WTC11 (cell line): ENCODE data around the gene QPCTL. TPM values are rescaled to one million over a fixed set of nuclear protein-coding genes. Genes with fewer than 3 reads are reported as not detected.

Experiments used
- microRNA-seq: library from miRNA; unstranded; fragments of <30 nt; microRNA quantifications from one replicate; pipeline ENCODE4 v1.2.0, GENCODE V29; 2022; ENCODE audit warnings: borderline number of aligned reads
- total RNA-seq: library from RNA; stranded (reverse); gene quantifications from 3 replicates; pipeline ENCODE4 v1.2.3, GENCODE V29; 2021

QPCTL gene
- total RNA-seq, 1 experiment from 2014 or later, result 33.3 TPM

Small RNA genes lying within 50 kb of the gene (microRNA-seq; reads per million reads assigned to microRNA genes)
- gene MIR642A (not detected), gene MIR642B (not detected)

Other genes with a start within 250 kb of the QPCTL start
- 2.3 to 7.2 TPM (median 5.4 TPM) in 3 replicates for gene FOSB, start 224.7 kb upstream of the QPCTL start, total RNA-seq
- gene RTN2, start 195.6 kb upstream of the QPCTL start, total RNA-seq, result 25.1 to 27.8 TPM (median 27.4 TPM) in 3 replicates
- 10.3 to 15.1 TPM (median 14.2 TPM) in 3 replicates for gene PPM1N, start 194.2 kb upstream of the QPCTL start, total RNA-seq
- gene VASP, start 185.2 kb upstream of the QPCTL start, total RNA-seq, result 143 to 146 TPM (median 144 TPM) in 3 replicates
- 10.1 to 16.1 TPM (median 14.9 TPM) in 3 replicates for gene OPA3, start 107.9 kb upstream of the QPCTL start, total RNA-seq
- 0.11 to 0.48 TPM (median 0.44 TPM) in 3 replicates for gene GPR4, start 90.5 kb upstream of the QPCTL start, total RNA-seq
- gene EML2, start 53.3 kb upstream of the QPCTL start, total RNA-seq, result 51.5 to 63.3 TPM (median 62.5 TPM) in 3 replicates
- 1.6 to 1.8 TPM (median 1.7 TPM) in 3 replicates for gene GIPR, start 24.4 kb upstream of the QPCTL start, total RNA-seq
- gene SNRPD2, start 713 bp upstream of the QPCTL start, total RNA-seq, result 739 to 792 TPM (median 784 TPM) in 3 replicates
- 40.1 to 46.3 TPM (median 43.3 TPM) in 3 replicates for gene FBXO46, start 38.2 kb downstream of the QPCTL start, total RNA-seq
- 0.11 to 0.23 TPM in 2 of 3 replicates, not detected in the other for gene MEIOSIN, start 40.8 kb downstream of the QPCTL start, total RNA-seq
- 26.0 to 37.0 TPM (median 36.5 TPM) in 3 replicates for gene SIX5, start 76.6 kb downstream of the QPCTL start, total RNA-seq
- 34.4 to 42.7 TPM (median 38.8 TPM) in 3 replicates for gene DMPK, start 89.8 kb downstream of the QPCTL start, total RNA-seq
- gene DMWD, start 100.2 kb downstream of the QPCTL start, total RNA-seq, result 50.2 to 60.7 TPM (median 56.6 TPM) in 3 replicates
- gene RSPH6A, start 122.6 kb downstream of the QPCTL start, total RNA-seq, result 0.16 to 0.39 TPM (median 0.25 TPM) in 3 replicates
- gene SYMPK, start 170.5 kb downstream of the QPCTL start, total RNA-seq, result 105 to 111 TPM (median 106 TPM) in 3 replicates
- gene FOXA3, start 171.7 kb downstream of the QPCTL start, total RNA-seq, result 20.7 to 24.6 TPM (median 24.2 TPM) in 3 replicates
- gene IRF2BP1, start 193.5 kb downstream of the QPCTL start, total RNA-seq, result 29.8 to 32.3 TPM (median 30.3 TPM) in 3 replicates
- 13.6 to 15.1 TPM (median 14.8 TPM) in 3 replicates for gene MYPOP, start 209.9 kb downstream of the QPCTL start, total RNA-seq
- 0.13 to 0.18 TPM in 2 of 3 replicates, not detected in the other for gene NANOS2, start 222.1 kb downstream of the QPCTL start, total RNA-seq